Measurements from ENCODE around the gene GGCT. TPM values are rescaled to one million over a fixed set of nuclear protein-coding genes. Genes with fewer than 3 reads are reported as not detected.
"Not testable (repeated sequence)": the region's sequence is repeated elsewhere in the genome, so short reads cannot be mapped to it uniquely, and the experiment has no call there.

The GGCT gene
- total RNA-seq, 1 donor from 2014 or later, result 18.2 TPM

DNA sequence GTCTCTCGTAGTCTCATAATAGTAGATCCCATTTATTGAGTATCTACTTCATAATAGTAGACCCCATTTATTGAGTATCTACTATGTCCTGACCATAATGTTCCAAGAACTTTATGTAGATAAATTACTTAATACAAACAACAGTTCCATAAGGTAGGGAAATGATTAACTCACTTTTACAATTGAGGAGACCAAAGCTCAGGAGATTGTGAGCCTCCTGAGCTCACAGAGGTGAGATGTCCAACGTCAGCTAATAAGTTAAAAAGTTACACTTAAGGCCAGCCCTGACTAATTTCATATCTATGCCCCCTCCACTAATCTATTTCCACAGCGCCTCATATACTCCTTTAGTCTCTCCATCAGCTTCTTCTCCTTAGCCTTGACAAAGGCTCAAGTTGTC, 17.5 kb upstream of the GGCT start:
- intact Hi-C loops (cut with micrococcal nuclease), result no loop called here
- ATAC-seq, result no peak
- DNase-seq, result no peak

DNA sequence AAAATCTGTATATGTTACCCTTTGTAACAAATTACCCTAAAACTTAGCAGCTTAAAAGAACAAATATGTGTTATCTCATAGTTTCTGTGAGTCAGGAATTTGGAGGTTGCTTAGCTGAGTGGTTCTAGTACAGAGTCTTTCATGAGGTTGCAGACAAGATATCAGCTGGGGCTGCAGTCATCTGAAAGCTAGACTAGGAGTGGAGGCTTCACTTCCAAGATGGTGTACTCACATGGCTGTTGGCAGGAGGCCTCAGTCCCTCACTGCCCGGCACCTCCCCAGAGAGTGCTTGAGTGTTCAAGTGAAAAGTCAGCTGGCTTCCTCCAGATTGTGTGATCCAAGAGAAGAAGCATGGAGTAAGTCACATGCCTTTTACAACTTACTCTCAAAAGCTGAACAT, 16.9 kb upstream of the GGCT start:
- intact Hi-C loops (cut with micrococcal nuclease), result no loop called here
- DNase-seq (peak; percentile 70), ATAC-seq (peak; percentile 90)

DNA sequence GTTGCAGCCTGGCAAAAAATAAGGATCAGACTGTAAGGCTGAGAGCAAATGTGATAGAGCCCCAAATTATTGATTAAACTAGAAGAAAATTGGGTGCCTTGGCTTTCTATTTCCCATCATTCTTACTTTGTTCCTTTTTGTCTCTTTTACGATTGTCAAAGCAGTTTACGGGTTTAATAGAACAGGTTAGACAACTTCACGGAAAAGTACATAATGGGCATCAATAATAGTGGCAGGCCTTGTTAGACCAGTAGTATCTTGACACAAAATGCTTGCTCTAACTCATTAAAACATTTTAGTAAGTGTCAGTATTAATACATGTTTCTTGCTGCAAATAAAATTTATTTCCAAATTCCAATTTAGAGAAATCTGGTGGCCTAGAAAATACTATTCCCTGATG, 14.5 kb upstream of the GGCT start:
- DNase-seq (no peak), ATAC-seq (no peak)
- intact Hi-C loops (cut with micrococcal nuclease), result no loop called here

DNA sequence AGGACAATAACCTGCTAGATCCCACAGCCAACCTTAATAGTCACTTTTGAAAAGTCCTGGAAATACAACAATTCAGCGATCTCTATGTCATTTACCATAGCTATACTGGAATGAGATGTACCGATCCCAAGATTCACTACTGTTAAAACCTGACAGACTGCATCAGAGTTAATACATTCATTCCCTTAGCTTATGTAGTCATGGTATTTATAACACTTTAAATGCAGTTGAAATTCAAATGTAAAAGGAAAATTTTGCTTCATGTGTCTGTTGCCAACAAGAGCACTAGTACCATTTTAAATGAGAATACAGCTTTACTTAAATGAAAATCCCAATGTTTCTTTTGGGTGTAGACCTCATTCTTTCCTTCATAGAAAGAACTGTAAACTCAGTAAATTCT, 11.1 kb upstream of the GGCT start:
- intact Hi-C loops (cut with micrococcal nuclease), result no loop called here
- DNase-seq (no peak), ATAC-seq (no peak)

DNA sequence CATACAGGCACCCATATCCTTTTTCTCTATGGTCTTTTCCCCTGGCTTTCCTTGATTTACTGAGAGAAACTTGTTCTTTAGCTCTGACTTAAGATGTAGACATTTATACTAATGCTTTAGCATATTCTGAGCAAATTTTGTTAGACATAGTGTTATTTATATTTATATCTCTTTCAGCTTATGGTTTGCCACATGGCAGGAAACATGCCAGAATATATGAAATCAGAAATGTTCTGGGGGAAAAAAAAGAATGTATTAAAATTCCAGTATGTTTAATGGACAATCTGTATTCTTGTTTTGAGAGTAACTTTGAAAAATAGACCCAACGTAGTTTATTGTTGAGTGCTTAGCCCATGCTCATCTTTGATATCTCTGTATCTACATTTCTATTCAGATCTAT, 10.1 kb upstream of the GGCT start:
- DNase-seq (no peak), ATAC-seq (no peak)
- intact Hi-C loops (cut with micrococcal nuclease), result no loop called here

DNA sequence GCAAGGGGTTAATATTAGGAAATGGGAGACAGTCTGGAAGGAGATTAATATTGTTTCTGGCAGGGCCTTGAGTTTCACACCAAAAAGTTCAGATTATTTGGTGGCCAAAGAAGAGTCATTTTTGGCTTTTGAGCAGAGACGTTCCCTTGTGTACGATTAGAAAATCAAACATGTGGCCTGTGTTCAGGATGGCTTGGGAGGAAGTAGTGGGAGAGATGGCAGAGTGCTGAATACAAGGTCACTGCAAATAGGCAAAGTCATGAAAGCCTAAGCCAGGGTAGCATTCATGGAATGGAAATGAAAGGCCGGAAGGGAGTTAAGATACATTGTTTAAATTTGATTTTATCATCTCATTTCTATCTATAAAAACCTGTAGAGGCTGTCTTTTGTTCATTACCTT, 9.5 kb upstream of the GGCT start:
- peak; percentile 24 for ATAC-seq
- intact Hi-C loops (cut with micrococcal nuclease), result no loop called here
- DNase-seq, result no peak

DNA sequence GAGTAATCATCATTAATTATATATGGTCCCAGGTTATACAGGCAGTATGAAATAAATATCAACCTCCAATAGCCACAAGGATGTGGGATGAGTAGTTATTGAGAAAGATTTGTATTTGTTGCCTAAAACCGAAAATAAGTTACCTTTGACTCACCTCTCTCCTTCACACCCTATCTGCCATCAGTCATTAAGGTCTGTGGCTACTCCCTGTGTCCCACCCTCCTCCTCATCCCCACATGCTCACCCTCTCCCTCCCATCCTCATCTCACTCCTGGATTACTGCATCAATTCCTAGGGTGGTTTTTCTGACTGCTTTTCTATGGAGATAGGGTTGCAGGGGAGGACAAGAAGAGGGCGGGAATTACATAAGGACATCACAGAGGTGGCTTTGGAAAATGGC, 9.1 kb upstream of the GGCT start:
- intact Hi-C loops (cut with micrococcal nuclease), result no loop called here
- no peak for ATAC-seq
- no peak for DNase-seq

DNA sequence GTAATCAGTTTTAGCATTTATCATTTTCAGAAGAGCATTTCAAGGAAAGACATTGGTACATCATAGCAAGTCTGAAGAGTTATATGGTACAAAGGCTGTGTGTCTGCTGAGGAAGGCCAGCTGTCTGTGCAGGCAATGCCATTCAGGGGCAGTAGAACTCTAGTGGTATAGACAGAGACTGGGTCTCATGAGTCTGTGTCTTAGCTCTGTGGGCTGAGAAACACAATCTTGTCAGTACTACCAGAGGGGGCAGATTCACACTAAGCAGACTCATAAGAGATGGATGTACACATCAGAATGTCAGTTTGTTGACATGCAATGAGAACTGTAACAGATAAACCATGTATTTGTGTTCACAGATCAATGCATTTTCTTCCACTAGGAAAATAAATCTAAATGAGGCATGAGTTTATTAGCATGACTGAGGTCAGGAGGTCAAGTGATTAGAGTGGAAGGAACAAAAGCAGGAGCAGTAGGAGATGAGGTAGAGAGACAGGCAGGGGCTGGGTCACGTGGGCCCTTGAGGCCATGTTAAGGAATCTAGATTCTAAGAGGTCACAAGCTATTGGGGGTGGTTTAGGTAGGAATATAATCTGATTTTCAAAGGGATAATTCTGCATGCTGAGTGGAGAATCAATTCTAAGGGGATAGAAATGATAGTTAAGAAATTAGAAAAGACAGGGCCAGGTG, 7.5 kb upstream of the GGCT start:
- intact Hi-C loops (cut with micrococcal nuclease), result no loop called here
- DNase-seq, result no peak

DNA sequence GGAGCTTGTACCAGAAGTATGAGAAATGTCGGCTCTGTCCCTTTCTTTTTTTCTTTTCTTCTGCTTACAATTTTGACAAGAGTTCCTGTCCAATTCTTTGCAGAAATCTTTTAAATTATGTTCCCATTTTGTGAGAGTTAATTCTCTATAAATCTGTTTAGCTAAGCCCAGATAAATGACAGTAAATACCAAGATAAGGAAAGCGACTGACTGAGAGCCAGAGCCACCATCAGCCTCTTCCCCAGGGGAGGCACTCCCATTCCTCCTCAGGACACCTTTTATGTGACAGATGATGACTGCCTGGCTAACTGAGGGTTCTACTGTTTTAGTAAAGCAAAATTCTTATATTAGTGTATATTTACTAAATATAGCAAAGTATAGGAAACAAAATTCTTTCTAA, 6.9 kb upstream of the GGCT start:
- intact Hi-C loops (cut with micrococcal nuclease), result no loop called here
- ATAC-seq, result no peak

More for the DNA sequence above, 7.5 kb upstream of the GGCT start:
- no peak for ATAC-seq

DNA sequence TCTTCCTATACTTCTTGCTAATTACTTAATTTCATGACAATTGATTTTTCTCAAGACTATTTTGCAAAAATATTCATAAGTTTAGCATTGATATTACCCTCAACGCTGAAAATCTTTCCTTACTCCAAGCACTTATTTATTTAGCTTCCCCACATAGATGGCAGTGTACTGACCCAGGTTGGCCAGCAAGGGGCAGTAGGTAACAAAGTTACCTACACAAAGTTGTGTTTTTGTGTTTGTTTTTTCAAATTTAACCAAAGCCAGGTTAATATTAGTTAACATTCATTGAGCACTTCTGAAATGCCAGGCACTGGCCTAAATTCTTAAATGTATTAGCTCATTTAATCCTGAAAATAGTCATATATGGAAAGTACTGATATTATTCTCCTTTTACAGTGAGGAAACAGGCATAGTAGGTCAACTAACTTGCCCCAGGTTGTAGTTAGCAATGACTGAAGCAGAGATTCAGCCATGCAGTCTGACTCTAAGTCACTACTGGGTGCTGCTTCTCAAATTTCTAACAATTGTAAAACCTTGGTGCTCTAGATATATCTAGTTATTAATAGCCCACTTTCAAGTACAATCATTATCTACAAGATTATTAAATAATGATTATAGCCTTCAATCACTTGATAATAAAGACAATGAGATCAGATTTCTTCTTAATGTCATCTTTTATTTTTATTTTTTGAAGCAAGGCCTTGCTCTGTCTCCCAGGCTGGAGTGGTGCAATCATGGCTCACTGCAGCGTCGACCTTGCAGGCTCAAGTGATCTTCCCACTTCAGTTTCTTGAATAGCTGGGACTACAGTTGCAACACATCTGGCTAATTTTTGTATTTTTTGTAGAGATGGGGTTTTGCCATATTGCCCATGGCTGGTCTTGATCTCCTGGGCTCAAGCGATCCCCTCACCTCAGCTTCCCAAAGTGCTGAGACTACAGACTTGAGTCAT, 5.8 kb upstream of the GGCT start:
- intact Hi-C loops (cut with micrococcal nuclease), result no loop called here
- no peak for DNase-seq
- peak; percentile 44 for ATAC-seq

More for the DNA sequence above, 6.9 kb upstream of the GGCT start:
- DNase-seq, result no peak

DNA sequence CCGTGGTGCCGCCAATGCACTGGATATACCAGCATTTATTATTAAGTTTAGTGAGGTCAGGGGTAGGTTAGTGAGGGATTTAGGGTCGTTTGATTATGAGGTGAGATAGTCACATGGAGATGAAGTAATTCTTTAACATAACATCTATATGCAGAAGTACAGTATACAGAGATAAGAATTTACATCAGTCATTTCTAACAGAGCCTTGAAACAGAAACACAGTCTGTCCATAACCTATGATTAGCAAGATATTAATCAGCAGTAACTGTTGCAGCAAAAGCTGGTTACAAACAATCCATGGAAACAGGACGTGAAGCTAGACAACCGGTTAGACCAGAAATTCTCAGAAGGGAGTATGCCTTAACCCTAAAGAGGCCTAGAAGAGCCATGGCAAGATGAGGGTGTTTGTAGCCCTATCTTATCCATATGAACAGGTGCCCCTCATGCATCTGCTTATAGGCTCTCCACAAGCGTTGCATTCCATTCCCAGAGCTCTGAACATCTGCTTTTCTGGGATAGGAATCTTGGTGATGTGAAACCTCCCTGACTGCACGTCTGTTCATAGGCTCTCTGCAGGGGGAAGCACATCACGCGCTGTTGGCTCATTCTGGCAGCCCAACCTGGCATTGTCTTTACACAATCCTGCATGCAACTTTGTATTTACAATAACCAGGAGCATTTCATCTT, 4.7 kb upstream of the GGCT start:
- DNase-seq; ATAC-seq; intact Hi-C loops (cut with micrococcal nuclease): not testable (repeated sequence)

DNA sequence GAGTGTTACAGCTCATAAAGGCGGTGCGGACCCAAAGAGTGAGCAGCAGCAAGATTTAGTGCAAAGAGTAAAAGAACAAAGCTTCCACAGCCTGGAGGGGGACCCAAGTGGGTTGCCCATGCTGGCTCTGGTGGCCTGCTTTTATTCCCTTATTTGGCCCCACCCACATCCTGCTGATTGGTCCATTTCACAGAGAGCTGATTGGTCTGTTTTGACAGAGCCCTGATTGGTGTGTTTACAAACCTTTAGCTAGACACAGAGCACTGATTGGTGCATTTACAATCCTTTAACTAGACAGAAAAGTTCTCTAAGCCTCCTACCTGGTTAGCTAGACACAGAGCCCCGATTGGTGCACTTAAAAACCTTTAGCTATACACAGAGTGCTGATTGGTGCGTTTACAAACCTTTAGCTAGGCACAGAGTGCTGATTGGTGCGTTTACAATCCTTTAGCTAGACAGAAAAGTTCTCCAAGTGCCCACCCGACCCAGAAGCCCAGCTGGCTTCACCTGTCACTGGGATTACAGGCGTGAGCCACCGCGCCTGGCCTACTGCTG, 2.8 kb upstream of the GGCT start:
- DNase-seq; intact Hi-C loops (cut with micrococcal nuclease); ATAC-seq: not testable (repeated sequence)

DNA sequence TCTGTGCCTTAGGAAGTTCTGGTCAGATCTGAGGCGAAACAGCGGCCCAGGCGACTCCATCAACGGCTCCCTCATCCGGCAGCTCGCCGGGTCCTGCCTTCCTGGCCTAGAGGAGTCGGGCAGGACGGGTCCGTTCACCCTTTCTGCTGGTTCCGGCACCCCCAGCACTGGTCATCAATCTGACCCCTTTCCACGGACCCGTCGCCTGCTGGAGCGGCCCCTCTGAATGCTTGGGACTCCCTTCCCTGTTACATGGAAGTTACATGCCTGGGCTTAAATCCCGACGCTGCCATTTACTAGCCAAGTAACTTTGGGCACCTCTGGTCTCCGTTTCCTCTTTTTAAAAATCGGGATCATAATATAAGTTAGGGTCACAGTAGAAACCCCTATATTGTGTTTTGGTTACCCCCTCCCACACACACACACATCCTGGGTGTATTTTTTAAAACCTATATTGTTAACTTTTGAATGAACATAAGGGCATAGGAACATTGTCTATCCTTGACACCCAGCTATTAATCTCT, 607 bp upstream of the GGCT start:
- intact Hi-C loops (cut with micrococcal nuclease), result no loop called here
- DNase-seq, result no peak
- ATAC-seq, result no peak

DNA sequence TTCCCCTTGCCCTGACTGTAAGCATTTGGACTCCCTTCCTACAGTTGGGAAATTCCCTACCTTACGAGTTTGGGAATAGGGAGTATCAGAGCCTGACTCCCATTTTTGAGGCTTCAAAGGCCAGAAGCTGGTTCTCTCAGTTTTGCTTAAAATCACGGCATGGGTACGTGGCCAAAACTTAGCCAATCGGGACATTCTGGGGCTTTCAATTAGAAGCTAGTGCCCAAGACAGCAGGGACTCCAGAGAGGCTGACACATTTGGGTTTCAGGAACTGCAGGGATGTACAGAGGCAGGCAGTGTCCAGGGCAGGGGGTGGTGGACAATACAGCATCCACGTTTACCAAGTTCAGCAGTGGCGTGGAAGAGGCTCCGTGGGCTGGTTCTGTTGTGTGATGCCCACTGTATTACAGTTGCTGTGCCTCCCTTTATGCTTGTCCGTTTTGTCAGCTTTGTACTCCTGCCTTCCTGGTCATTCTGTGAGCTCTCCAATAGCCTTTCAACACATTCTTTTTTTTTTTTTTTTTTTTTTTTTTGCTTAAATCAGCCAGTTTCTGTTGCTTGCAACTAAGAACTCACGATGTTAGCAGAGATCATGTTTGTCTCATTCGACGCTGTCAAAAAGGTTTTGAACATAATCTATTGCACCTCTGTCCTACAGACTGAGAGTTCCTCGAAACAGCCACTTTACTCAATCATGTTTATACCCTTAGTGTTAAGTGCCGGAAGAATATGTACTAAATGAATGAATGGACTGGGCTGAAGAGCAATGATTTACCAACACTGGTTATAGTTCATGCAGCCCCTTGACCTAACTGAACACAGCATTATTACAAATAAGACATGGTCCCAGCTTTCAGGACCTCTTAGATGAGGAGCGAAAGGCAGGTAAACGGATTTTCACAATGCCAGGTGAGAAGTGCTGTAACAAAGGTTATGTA, 1.1 kb downstream of the GGCT start:
- intact Hi-C loops (cut with micrococcal nuclease), result no loop called here
- ATAC-seq, result no peak
- DNase-seq, result no peak

DNA sequence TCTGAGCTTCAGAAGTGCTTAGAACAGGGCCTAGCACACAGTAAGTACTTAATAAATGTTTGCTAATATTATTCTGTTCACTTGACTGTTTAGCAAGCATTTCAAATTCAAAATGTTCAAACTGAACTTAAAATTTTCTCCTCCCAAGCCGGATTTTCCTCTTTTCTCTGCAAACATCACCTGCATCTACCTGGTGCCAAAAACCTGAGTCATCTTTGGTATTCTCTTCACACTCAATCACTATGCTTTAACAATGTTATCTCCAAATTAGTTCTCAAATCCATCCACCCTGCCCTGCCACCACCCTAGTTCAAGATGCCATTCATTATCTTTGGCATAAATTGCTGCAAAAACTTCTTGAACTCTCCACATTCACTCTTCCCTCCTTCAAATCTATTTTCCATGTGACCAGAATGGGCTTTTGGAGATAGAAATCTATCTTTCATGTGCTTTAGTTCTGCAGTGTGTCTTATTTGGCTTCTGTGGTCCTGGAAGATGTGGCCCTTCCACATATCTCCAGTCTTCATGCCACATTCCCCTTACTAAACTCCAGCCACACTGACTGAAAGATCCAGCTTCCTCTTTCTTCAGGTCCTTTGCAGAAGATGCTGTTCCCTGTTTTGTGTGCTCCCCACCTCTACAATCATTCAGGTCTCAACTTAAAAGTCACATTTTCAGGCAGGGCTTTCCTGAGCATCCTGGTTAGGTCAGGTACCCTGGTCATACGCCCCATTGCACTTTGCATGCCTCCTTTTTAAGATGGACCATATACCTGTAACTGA, 2.0 kb downstream of the GGCT start:
- DNase-seq (no peak), ATAC-seq (no peak)
- intact Hi-C loops (cut with micrococcal nuclease), result no loop called here

DNA sequence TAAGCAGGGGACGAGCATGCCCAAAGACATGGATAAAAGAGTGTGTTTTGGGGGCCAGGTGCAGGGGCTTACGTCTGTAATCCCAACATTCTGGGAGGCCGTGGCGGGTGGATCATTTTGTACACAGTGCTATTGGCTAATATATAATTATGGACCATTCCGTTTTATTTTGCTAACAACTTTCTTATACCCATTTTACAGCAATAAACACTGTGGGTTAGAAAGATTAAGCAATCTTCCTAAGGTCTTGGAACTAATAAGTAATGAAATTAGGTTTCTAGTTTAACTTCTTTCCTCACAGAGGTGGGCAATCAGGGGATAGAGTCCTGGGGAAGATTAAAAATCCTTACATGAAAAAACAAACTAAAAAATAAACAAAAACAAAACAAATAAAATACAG, 3.4 kb downstream of the GGCT start:
- intact Hi-C loops (cut with micrococcal nuclease), result no loop called here
- no peak for DNase-seq
- ATAC-seq, result no peak

DNA sequence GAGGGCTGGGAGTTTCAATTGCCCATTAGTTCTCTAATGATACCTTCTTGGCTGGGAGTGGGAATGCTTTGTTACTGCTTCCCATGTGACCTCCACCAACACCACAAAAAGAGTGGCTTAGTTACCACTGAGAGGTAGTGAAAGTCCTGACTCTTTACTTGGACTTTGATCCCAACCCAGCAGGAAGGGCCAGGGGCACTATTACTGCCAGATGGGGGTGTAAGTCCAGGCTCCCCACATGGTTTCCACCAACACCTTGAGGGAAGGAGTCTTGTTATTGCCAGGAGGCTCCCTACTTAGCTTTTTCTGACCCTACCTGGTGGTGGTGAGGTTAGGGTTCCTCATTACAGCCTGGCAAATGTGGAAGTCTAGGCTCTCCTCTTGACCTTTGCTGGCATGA, 11.4 kb downstream of the GGCT start:
- intact Hi-C loops (cut with micrococcal nuclease), result no loop called here
- no peak for ATAC-seq
- DNase-seq, result no peak

DNA sequence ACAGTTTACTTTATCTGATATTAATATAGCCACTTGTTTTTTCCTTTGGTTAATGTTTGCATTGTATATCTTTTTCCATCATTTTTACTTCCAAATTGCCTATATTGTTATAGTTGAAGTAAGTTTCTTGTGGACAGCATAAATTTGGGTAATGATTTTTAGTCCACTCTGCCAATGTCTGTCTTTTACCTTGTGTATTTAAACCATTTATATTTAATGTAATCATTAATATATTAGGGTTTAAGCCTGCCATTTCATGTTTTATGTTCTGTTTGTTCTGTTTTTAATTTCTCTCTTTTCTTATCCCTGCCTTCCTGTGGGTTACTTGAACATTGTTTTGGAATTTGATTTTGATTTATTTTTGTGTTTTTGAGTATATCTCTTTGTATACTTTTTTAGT, 13.2 kb downstream of the GGCT start:
- DNase-seq (no peak), ATAC-seq (no peak)
- intact Hi-C loops (cut with micrococcal nuclease), result no loop called here

Data from left ventricle myocardium superior (tissue), 1 donor.